NCI-H748 (cell line): ENCODE data around the gene KCTD17.

Source experiments
- DNase-seq: peaks from one replicate; lab custom pipeline; 2025; ENCODE audit not compliant: unreplicated experiment; lab: John Stamatoyannopoulos, UW

The KCTD17 gene

GRCh38 chr22:37051391-37052385 is at the start of gene KCTD17:
Gene KCTD17, plus strand, starts transcription at chr22:37051742. Its CDS starts 19 bp downstream, at chr22:37051761.
- DNase-seq = peak; percentile 72

- DNase-seq = no peak
Observed at GRCh38 chr22:37001826-37002225, 49.7 kb upstream of the KCTD17 start.

- no peak for DNase-seq
Observed at GRCh38 chr22:37002633-37003032, 48.9 kb upstream of the KCTD17 start.

DNA sequence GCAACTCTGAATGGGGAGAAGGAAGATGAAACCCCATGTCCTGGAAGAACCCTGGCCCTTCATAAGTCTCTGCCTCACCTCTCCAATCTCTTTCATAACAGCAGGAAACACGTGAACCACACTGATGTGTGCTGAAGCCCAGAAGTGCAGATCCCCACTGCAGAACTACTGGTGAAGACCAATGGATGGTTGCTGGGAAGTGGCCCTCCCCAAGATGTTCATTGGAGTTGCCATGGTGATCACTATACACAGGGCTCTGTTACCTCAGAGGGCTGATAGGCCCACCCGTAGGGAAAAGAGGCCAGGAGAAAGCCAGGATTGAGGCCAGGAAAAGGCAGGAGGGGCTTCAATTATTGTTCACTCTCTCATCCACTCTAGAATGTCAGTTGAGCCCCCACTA is 43.9 kb upstream of the KCTD17 start:
- peak; percentile 50 for DNase-seq

DNA sequence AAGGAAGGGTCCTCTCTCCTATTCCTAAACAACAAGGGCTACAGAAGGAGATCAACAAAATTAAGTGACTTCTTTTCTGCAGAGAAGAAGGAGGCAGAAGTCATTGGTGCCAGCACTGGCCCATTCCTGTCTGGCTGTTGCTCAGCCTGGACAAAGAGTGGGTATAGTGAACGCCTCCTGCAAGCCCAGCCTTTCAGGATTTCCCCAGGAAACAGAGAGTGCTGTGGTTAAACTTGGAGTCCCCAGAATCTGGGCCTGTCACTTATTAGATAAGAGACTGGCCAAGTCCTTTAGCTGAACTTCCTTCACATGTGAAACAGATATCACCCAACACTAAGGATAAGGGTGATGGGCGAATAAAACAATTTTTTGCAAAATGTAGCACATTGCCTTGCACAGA is 43.2 kb upstream of the KCTD17 start:
- no peak for DNase-seq

- no peak for DNase-seq
Observed at GRCh38 chr22:37009490-37009889, 42.1 kb upstream of the KCTD17 start.

DNA sequence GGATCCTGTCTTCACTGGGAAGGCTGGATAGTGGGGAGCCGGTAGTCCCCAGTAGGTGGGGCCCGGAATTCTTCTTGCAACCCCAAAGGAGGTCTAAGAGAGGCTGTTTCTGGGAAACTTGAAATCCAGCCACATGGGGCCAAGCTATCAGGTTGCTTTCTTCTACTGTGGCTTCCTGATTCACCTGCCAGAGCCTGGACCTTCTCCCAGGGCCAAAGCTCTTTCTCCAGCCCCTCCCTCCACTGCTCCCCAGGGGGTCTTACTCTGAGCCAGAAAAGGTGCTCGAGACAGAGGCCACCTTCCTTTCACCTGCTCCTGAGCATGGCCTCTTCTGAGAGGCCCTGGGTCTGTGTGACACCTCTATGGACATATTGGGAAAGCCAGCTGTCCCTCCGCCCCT is 41.4 kb upstream of the KCTD17 start:
- no peak for DNase-seq

- DNase-seq = no peak
Observed at GRCh38 chr22:37010976-37011375, 40.6 kb upstream of the KCTD17 start.

DNA sequence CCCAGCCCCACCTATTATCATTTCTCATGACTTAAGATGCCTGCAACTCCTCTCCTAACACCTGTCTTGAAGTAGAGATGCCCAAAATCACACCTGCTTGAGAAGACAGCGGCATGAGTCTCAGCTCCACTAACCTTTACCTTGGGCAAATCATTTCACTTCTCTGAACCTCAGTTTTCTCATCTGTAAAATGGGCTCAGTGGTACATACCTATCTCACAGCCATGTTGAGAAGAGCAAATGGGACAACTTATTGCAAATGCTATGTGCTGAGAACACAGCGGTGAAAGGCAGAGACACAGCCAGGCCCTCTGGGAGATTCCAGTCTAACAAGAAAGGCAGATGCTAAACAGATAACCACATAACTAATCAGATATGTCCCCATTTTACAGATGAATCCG is 40.1 kb upstream of the KCTD17 start:
- DNase-seq = no peak

- no peak for DNase-seq
Observed at GRCh38 chr22:37012262-37012904, 39.2 kb upstream of the KCTD17 start.

- no peak for DNase-seq
Observed at GRCh38 chr22:37012956-37013355, 38.6 kb upstream of the KCTD17 start.

GRCh38 chr22:37014415-37014806 is 37.1 kb upstream of the KCTD17 start:
- DNase-seq = no peak

DNA sequence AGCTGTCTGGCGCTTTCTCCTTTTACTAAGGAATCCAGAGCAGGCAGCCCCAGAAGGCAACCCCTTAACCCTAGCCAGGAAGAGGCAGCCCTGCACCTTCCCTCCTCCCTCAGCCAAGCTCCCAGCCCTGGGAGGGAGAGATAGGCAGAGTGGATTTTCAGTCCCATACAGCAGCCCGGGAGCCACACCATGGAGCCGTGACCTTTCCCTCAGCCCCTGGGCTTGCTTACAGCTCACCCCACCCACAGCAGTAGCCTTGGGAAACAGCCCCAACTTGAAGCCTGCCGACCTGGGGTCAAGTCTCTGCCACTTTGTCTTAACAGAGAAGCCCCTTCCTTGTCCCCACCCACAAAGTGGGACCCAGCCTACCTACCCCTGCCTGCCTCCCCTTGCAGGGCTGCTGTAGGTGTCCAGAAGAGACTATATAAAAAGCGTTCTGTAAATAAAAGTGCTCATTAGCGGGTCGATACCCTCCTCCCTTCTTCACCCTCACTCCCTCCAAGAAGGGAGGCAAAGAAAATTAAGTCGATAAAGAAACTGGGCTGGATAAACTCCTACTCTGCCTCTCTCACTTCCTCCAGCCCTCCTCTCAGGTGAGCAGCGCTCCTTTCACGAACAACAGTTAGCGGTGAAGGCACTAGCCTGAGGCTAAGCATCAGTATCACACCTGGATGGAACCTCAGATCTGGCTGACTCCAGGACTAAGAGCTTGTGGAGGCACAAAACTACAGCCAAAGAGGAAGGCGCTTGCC is 36.5 kb upstream of the KCTD17 start:
- DNase-seq = peak; percentile 21

DNA sequence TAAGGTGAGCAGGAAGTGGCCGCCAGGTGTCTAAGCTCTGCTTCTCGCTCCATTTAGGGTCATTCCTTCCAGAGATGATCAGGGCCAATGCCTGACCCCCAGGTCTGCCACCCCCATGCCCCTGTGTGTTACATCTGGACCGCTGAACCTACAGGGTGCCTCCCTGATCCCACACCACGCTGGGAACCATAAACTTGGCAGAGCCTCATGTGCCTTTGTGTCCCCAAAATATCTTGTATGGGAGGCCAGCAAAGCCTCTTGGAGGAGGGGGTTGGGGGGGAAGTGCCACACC is 36.0 kb upstream of the KCTD17 start:
- no peak for DNase-seq

DNA sequence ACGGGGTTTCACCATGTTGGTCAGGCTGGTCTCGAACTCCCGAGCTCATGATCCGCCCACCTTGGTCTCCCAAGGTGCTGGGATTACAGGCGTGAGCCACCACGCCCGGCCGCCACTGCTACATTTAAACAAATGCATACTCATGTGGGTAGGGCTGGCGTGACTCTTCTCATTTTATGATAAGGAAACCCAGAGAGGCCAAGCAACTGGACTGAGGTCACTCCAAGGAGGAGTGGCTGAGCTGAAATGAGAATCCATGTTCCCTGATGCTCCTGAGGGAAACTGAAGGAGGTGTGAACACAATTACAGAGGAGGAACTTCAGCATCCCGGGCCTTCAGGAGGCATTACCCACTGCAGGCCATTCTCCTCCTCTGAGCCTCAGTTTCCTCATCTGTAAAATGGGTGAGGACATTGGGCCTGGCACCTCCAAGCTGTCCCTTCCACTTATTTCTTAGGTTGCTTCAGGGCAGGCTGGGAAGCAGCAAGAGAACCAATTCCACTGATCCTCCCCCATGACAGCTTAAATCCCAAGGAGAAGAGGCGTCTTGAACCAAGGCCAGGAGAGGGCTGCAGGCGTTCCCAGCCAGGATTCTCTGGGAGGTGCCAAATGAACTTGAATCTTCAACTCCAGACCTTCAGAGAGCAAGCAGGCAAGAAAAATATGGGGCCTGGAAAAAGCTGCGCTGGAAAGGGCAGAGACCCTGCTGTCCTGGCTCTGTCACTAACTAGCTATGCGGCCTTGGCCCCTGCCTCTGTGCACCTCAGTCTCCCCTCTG is 35.2 kb upstream of the KCTD17 start:
- no peak for DNase-seq

- DNase-seq = no peak
Observed at GRCh38 chr22:37017356-37017755, 34.2 kb upstream of the KCTD17 start.

DNA sequence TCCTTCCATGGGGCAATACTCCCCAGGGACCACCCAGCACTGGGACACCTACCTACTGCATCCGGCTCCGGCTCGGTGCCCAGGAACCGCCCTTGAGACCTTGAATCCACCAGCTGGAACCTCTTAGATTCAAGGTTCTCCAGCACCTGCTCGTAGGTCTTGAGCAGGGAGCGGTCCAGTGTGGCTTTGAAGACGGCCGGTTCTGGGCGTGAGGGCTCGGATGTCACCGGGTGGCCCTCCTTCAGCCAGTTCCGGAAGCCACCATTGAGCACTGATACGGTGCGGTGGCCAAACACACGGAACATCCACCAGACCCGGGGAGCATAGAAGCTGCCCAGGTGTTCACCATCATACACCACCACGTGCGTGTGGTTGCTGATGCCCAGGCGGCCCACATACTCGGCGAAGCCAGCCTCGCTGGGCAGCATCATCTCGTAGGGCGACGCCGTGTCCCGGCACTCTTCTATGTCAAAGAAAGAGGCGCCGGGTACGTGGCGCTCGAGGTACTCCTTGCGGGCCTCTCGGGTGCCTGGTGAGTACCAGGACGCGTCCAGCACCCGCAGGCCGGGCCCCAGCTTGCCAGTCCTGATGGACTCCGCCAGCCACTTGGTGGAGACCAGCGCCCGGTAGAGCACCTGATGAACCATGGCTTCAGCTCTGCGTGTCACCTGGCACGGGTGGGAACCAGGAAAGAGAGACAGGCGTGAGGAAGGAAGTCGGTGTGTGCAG is 33.3 kb upstream of the KCTD17 start:
- DNase-seq = no peak

DNA sequence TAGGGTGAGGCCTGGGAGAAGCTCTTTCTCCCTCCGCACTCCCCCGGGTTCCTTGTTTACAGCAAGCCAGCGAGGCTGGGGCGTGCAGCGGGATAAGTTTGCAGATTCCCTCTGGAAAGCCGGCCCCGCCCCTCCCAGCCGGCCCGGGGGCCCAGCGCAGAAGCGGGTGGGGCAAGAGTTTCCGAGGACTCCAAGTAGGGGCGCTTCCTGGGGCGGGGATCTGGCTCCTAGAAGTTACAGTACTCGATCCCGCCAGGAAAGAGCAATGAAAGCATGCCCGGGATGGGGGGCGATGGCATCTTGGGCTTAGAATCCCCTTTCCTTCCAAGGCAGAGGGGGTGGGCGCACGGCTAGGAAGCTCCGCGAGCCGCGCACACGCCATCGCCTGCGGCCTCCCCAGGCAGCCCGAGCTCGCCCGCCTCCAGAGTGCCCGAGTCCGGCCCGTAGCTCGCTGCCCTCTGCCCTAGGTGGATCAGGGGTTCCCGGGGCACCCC is 32.7 kb upstream of the KCTD17 start:
- DNase-seq = peak; percentile 50

DNA sequence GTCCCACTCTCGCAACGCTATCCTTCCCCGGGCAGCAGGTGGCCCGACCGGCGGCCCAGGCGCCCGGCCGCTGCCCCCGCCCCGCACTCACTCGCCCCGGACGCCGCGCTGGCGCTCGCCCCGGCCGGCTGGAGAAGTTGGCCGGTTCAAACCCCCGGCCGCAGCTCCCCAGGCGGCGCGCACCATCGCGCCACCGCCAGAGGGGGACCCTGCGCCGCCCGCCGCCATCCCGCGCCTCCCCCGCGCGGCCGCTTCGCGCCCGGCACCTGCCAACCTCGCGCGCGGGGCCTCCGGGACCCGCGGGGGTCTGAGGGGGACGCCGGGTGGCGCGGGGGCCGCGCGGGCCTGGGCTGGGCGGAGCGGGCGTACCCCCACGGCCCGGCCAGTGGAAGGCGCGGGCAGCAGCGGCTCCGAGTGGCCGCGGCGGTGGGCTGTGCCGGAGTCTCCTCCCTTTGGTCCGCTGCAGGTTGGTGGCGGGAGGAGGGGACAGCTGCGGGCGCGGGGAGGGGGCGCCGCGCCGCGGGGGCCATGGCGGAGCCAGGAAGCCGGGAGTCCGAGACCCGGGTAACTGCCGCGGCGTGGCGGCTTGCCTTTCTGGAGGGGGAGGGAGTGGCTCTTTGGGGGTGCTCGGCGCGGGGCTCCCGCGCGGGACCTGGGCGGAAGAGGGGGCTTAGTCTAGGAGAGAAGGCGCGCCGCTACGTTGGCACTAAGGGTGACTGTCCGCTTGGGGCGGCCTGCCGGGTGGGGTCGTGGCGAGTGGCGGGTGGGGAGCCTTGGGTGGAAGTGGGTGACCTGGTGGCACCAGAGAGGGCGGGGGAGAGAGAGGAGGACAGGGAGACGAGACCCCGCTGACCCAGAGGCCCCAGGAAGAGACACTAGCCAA is 32.0 kb upstream of the KCTD17 start, which contains the start of the genes MPST and TST:
Gene MPST, plus strand, starts transcription at position 434 of the 883 bp plus-strand sequence. Its CDS starts 95 bp downstream, at position 529.
Gene TST, minus strand, starts transcription at position 139 of the 883 bp plus-strand sequence. CDS start 715 bp downstream, outside the sequence.
- peak; percentile 81 for DNase-seq
